ENCODE data around the gene SPDYC. TPM values are rescaled to one million over a fixed set of nuclear protein-coding genes. Genes with fewer than 3 reads are reported as not detected.

The SPDYC gene
- total and polyA plus RNA-seq, 2 experiments from 2014 or later: 0.27 TPM; not detected in 1

DNA sequence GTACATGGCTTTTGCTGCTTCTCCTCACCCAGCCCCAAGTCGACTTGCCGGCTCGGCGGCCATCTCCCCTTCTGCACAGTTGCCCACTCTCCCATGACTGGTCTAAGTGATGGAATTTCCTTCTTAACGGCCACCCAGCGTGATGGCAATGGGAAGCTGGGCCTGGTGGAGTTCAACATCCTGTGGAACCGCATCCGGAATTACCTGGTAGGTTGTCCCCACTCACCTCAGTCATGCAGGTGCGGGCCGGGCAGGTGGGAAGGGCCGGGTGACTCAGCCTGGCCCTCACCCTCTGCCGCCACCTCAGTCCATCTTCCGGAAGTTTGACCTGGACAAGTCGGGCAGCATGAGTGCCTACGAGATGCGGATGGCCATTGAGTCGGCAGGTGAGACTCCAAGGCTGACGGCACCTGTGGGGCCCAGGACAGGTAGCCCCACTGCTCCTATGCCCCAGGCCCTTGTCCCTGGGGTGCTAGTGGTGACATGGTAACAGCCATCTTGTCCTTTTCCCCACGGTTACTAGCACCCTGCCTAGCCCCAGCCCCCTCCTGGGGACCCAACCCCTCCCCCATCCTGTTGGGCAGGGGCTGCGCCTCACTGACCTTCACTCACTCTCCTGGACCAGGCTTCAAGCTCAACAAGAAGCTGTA, 39.8 kb downstream of the SPDYC start:
- H3F3A ChIP-seq (replicated peaks; ENCODE audit: low read depth): peaks cover 20% of the 10 kb centered on the region; the same call in 1 of the 2 replicates
- ATAC-seq: no peak
- no peak overlapping the region for H3K27ac ChIP-seq (ENCODE audit: low read depth)
- no peaks in the 10 kb centered on the region for H3K27me3 ChIP-seq (ENCODE audit: insufficient read depth)
- Mint-ChIP-seq H3K27me3 (ENCODE audit: insufficient read depth, low read depth, poor library complexity) (peaks cover 17% of the 10 kb centered on the region), H3K9me3 (no peaks in the 10 kb centered on the region), H3K4me1 (peaks cover 45% of the 10 kb centered on the region), H3K36me3 (ENCODE audit: low read depth) (peaks cover 55% of the 10 kb centered on the region), H3K27ac (no peak overlapping the region), H3K4me3 (no peak overlapping the region)
- no peak overlapping the region for H2AFZ ChIP-seq
- H4K20me1 ChIP-seq (replicated peaks; ENCODE audit: insufficient read depth): 0 out of 2 replicates have a peak, but pooled peaks cover 4% of the 10 kb centered on the region
- no peaks in the 10 kb centered on the region for H3K79me2 ChIP-seq (replicated peaks; ENCODE audit: insufficient read depth)
- peaks cover 15% of the 10 kb centered on the region for H3K36me3 ChIP-seq (ENCODE audit: insufficient read depth)
- H3K4me2 ChIP-seq: no peak overlapping the region
- H3K4me3 ChIP-seq: no peak overlapping the region
- peaks cover 31% of the 10 kb centered on the region for H3K4me1 ChIP-seq (ENCODE audit: insufficient read depth)
- TF ChIP-seq NANOG (IDR thresholded peaks at IDR 0.05; ENCODE audit: borderline replicate concordance) (no peak), CREB1 (CRISPR knock-in tag; IDR thresholded peaks at IDR 0.05; ENCODE audit: low read depth) (no peak)
- no peak for DNase-seq (ENCODE audit: low spot score)
- H3K9me2 ChIP-seq (ENCODE audit: insufficient read depth): no peaks in the 10 kb centered on the region

DNA sequence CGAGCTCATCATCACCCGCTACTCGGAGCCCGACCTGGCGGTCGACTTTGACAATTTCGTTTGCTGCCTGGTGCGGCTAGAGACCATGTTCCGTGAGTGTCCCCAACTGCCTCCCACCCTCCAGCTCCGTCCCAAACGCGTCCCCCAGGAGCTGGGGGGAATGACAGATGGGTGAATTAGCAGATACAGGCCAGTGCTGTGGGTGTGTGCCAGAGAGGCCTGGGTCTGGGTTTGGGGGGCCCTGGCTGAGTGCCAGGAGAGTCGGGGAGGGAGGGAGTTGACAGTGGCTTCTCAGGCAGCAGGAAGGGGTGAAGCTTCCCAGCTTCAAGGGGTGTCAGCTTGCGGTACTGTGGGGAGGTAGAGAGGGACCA, 40.3 kb downstream of the SPDYC start:
- DNase-seq (ENCODE audit: low spot score) (no peak), ATAC-seq (no peak)
- Mint-ChIP-seq H3K4me1 (peaks cover 43% of the 10 kb centered on the region), H3K4me3 (no peak overlapping the region), H3K36me3 (ENCODE audit: low read depth) (peaks cover 50% of the 10 kb centered on the region), H3K27me3 (ENCODE audit: insufficient read depth, low read depth, poor library complexity) (peaks cover 18% of the 10 kb centered on the region), H3K27ac (no peak overlapping the region), H3K9me3 (no peaks in the 10 kb centered on the region)
- Histone ChIP-seq H3K4me2 (no peak overlapping the region), H4K20me1 (replicated peaks; ENCODE audit: insufficient read depth) (0 out of 2 replicates have a peak, but pooled peaks cover 4% of the 10 kb centered on the region), H3K36me3 (ENCODE audit: insufficient read depth) (peaks cover 13% of the 10 kb centered on the region), H3K27me3 (ENCODE audit: insufficient read depth) (no peaks in the 10 kb centered on the region), H3K79me2 (replicated peaks; ENCODE audit: insufficient read depth) (no peaks in the 10 kb centered on the region), H2AFZ (no peak overlapping the region), H3K27ac (ENCODE audit: low read depth) (no peak overlapping the region), H3F3A (replicated peaks; ENCODE audit: low read depth) (peaks cover 23% of the 10 kb centered on the region), H3K4me1 (ENCODE audit: insufficient read depth) (peaks cover 34% of the 10 kb centered on the region), H3K9me2 (ENCODE audit: insufficient read depth) (no peaks in the 10 kb centered on the region), H3K4me3 (no peak overlapping the region)
- TF ChIP-seq POLR2AphosphoS5 (IDR thresholded peaks at IDR 0.05; ENCODE audit: low read depth): no peak
- TF ChIP-seq EZH2phosphoT487 (IDR thresholded peaks at IDR 0.05; ENCODE audit: unreplicated experiment): no peak
- TF ChIP-seq ZNF331 (CRISPR knock-in tag; IDR thresholded peaks at IDR 0.05; ENCODE audit: low read depth): no peak
- TF ChIP-seq JUNB (IDR thresholded peaks at IDR 0.05; ENCODE audit: unreplicated experiment): no peak
- TF ChIP-seq EZH2 (IDR thresholded peaks at IDR 0.05; ENCODE audit: low read depth, unreplicated experiment): no peak
- TF ChIP-seq, protein P1, sequence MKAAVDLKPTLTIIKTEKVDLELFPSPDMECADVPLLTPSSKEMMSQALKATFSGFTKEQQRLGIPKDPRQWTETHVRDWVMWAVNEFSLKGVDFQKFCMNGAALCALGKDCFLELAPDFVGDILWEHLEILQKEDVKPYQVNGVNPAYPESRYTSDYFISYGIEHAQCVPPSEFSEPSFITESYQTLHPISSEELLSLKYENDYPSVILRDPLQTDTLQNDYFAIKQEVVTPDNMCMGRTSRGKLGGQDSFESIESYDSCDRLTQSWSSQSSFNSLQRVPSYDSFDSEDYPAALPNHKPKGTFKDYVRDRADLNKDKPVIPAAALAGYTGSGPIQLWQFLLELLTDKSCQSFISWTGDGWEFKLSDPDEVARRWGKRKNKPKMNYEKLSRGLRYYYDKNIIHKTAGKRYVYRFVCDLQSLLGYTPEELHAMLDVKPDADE (IDR thresholded peaks at IDR 0.05): no peak
- TF ChIP-seq STAT1 (IDR thresholded peaks at IDR 0.05; ENCODE audit: unreplicated experiment): no peak
- TF ChIP-seq ZNF114 (CRISPR knock-in tag; IDR thresholded peaks at IDR 0.05): no peak
- no peak for TF ChIP-seq CREB1 (CRISPR knock-in tag; IDR thresholded peaks at IDR 0.05; ENCODE audit: low read depth)
- TF ChIP-seq, protein P2, sequence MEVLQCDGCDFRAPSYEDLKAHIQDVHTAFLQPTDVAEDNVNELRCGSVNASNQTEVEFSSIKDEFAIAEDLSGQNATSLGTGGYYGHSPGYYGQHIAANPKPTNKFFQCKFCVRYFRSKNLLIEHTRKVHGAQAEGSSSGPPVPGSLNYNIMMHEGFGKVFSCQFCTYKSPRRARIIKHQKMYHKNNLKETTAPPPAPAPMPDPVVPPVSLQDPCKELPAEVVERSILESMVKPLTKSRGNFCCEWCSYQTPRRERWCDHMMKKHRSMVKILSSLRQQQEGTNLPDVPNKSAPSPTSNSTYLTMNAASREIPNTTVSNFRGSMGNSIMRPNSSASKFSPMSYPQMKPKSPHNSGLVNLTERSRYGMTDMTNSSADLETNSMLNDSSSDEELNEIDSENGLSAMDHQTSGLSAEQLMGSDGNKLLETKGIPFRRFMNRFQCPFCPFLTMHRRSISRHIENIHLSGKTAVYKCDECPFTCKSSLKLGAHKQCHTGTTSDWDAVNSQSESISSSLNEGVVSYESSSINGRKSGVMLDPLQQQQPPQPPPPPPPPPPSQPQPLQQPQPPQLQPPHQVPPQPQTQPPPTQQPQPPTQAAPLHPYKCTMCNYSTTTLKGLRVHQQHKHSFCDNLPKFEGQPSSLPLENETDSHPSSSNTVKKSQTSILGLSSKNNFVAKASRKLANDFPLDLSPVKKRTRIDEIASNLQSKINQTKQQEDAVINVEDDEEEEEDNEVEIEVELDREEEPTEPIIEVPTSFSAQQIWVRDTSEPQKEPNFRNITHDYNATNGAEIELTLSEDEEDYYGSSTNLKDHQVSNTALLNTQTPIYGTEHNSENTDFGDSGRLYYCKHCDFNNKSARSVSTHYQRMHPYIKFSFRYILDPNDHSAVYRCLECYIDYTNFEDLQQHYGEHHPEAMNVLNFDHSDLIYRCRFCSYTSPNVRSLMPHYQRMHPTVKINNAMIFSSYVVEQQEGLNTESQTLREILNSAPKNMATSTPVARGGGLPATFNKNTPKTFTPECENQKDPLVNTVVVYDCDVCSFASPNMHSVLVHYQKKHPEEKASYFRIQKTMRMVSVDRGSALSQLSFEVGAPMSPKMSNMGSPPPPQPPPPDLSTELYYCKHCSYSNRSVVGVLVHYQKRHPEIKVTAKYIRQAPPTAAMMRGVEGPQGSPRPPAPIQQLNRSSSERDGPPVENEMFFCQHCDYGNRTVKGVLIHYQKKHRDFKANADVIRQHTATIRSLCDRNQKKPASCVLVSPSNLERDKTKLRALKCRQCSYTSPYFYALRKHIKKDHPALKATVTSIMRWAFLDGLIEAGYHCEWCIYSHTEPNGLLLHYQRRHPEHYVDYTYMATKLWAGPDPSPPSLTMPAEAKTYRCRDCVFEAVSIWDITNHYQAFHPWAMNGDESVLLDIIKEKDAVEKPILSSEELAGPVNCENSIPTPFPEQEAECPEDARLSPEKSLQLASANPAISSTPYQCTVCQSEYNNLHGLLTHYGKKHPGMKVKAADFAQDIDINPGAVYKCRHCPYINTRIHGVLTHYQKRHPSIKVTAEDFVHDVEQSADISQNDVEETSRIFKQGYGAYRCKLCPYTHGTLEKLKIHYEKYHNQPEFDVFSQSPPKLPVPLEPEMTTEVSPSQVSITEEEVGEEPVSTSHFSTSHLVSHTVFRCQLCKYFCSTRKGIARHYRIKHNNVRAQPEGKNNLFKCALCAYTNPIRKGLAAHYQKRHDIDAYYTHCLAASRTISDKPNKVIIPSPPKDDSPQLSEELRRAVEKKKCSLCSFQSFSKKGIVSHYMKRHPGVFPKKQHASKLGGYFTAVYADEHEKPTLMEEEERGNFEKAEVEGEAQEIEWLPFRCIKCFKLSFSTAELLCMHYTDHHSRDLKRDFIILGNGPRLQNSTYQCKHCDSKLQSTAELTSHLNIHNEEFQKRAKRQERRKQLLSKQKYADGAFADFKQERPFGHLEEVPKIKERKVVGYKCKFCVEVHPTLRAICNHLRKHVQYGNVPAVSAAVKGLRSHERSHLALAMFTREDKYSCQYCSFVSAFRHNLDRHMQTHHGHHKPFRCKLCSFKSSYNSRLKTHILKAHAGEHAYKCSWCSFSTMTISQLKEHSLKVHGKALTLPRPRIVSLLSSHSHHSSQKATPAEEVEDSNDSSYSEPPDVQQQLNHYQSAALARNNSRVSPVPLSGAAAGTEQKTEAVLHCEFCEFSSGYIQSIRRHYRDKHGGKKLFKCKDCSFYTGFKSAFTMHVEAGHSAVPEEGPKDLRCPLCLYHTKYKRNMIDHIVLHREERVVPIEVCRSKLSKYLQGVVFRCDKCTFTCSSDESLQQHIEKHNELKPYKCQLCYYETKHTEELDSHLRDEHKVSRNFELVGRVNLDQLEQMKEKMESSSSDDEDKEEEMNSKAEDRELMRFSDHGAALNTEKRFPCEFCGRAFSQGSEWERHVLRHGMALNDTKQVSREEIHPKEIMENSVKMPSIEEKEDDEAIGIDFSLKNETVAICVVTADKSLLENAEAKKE (CRISPR knock-in tag; IDR thresholded peaks at IDR 0.05): no peak
- no peak for TF ChIP-seq NANOG (IDR thresholded peaks at IDR 0.05; ENCODE audit: borderline replicate concordance)
- TF ChIP-seq, protein P3, sequence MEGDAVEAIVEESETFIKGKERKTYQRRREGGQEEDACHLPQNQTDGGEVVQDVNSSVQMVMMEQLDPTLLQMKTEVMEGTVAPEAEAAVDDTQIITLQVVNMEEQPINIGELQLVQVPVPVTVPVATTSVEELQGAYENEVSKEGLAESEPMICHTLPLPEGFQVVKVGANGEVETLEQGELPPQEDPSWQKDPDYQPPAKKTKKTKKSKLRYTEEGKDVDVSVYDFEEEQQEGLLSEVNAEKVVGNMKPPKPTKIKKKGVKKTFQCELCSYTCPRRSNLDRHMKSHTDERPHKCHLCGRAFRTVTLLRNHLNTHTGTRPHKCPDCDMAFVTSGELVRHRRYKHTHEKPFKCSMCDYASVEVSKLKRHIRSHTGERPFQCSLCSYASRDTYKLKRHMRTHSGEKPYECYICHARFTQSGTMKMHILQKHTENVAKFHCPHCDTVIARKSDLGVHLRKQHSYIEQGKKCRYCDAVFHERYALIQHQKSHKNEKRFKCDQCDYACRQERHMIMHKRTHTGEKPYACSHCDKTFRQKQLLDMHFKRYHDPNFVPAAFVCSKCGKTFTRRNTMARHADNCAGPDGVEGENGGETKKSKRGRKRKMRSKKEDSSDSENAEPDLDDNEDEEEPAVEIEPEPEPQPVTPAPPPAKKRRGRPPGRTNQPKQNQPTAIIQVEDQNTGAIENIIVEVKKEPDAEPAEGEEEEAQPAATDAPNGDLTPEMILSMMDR (conservative IDR thresholded peaks at IDR 0.05; ENCODE audit: low read depth in 2 of 2): no peak
